ENCODE data around the gene TMEM42.
"Not testable (repeated sequence)": the region's sequence is repeated elsewhere in the genome, so short reads cannot be mapped to it uniquely, and the experiment has no call there.

TMEM42 gene

DNA sequence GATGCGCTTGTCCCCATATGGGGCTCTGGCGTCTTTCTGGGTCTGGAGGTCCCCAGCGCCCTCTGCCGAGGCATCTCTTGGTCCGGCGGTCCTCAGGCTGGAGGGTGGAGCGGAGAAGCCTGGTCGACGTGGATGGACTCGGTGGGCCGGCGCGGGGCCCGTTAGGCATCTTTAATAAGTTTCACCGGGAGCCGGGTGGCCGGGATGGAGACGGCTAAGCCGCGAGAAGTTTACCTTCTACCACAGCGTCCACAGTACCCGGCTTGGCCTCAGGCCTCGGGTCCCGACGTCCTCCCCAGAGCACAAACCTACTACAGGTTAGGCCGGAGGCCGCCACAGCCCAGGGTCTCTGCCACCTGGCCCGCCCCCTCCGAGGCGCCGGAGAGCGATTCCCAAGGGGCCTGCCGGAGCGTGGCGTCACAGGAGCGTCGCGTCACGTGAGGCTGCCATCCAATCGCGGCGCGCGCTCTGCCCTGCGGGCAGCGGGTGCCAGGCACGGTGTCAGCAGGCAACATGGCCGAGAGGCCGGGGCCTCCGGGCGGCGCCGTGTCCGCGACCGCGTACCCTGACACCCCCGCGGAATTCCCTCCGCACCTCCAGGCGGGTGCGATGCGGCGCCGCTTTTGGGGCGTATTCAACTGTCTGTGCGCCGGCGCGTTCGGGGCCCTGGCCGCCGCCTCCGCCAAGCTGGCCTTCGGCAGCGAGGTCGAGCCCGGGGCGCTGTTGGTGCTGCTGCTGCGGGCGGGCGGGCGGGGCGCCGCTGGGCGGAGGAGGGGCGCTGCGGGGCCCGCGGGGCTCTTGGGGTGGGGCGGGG lies at the start of gene TMEM42:
Gene TMEM42, plus strand, starts transcription at position 501 of the 814 bp plus-strand sequence. Its CDS starts 13 bp downstream, at position 514.
- peak; percentile 89 for DNase-seq (ENCODE audit: low spot score)

DNA sequence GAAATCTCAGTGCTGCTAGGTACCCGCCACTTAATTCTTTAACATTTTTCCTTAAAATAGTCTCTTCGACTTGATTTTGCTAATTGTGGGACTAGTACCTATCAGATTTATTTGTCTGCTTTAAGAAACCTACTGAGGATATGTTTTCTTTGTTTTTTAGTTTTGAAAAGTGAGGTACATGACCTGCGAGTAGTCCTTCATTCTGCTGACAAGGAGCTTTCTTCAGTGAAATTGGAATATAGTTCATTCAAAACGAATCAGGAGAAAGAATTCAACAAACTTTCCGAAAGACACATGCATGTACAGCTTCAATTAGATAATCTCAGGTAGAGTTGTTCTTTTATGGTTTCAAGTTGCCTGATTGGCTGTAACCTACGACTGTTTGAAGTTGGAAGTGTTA lies 47.0 kb upstream of the TMEM42 start:
- no peak for DNase-seq (ENCODE audit: low spot score)

DNA sequence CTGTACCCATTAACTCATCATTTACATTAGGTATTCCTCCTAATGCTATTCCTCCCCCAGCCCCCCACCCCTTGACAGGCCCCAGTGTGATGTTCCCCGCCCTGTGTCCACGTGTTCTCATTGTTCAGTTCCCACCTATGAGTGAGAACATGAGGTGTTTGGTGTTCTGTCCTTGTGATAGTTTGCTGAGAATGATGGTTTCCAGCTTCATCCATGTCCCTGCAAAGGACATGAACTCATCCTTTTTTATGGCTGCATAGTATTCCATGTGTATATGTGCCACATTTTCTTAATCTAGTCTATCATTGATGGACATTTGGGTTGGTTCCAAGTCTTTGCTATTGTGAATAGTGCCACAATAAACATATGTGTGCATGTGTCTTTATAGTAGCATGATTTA lies 45.4 kb upstream of the TMEM42 start:
- DNase-seq (ENCODE audit: low spot score) = not testable (repeated sequence)

DNA sequence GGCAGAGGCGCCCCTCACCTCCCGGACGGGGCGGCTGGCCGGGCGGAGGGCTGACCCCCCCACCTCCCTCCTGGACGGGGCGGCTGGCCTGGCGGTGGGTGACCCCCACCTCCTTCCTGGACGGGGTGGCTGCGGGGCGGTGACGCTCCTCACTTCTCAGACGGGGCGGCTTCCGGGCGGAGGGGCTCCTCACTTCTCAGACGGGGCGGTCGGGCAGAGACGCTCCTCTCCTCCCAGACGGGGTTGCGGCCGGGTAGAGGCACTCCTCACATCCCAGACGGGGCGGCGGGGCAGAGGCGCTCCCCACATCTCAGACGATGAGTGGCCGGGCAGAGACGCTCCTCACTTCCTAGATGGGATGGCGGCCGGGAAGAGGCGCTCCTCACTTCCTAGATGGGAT lies 40.5 kb upstream of the TMEM42 start:
- not testable (repeated sequence) for DNase-seq (ENCODE audit: low spot score)

DNA sequence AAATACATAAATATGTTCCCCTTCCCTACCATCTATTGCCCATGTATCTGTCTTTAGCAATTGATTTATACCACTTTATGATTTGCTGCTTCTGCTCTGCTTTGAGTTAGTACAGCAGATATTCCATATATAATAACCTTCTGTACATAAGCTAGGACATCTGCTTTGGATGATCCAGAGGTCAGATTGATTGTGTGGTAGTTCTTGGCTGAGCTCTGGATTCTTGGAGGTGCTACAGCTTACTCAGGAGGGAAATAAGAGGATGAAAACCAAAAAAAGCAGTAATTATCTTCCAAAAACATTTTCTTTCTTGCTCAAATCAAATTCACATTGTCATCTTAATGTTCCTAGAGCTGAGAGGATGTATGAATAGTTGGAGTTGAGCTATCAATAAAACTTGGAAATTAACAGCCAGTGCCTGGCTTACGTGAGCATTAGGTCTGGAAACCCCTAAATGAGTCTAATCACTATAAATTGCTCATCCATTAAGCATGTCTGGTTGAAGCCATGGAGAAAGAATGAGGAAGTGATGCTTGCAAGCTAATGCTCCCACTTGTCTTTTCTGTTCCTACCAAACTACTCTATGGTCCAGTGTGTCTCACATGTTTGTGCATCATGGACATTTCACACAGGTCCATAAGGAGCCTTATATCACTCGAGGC lies 36.3 kb upstream of the TMEM42 start:
- DNase-seq (ENCODE audit: low spot score) = no peak

DNA sequence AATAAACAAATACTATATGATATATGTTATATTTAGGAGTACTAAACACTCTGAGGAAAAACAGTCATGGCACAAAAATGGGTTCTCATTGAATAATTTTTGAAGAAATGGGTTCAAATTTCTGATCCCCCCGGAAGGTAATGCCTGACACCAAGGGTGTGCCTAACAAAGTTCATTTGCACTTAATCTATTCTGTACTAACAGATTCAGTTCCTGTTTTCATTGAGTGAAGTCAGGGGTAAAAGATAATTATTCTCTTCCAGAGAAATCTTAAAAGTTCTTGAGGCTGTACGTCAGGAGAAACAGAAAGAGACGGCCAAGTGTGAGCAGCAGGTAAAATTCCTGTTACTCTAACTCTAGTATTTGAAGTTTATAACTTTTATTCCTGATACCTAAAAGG lies 34.5 kb upstream of the TMEM42 start:
- no peak for DNase-seq (ENCODE audit: low spot score)

DNA sequence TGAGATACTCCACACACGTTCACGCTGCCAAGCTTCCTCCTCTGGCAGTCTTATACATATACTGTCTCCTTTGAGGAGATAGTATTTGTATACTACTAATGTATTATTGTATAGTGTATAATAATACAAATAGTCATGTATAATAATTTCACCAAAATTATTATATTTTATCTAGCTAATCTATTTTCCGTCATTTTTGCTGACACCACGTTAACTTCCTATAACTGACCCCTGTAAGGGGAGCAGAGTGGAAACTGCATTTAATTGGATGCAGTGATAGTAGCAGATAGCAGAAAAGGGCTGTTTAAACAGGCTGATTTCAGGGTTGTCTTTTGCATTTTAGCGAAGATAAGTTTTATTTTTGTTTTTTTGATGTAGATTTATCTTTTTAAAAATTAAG lies 30.5 kb upstream of the TMEM42 start:
- DNase-seq (ENCODE audit: low spot score) = no peak

DNA sequence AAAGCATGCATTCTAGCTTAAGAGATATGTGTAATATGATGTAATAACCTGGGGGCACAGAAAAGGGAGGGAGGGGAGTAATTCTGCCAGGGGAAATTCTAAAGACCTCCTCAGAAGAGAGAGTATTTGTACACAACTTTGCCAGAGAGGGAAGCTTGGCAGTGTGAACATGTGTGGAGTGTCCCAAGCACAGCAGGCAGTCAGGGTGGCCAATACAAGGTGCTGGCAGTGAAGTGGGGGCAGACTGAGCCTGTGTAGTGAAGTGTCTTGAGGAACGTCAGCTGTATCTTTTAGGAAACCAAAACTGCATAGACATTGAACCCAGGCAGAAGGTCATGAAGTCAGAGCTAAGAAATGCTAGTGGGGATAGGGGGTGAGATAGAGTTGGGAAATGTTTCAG lies 29.7 kb upstream of the TMEM42 start:
- DNase-seq (ENCODE audit: low spot score) = no peak

DNA sequence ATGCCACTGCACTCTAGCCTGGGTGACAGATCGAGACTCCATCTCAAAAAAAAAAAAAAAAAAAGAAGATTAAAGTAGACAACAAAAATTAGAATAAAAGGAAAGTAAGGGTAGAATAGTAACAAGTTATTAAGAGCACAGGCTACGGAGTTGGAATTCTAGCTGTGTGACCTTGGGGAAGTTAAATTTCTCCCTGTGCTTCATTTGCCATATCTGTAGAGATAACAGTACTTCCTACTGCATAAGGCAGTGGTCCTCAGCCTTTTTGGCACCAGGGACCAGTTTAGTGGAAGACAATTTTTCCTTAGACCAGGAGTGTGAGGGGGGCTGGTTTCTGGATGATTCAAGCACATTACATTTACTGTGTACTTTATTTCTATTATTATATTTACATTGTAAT lies 28.7 kb upstream of the TMEM42 start:
- no peak for DNase-seq (ENCODE audit: low spot score)

DNA sequence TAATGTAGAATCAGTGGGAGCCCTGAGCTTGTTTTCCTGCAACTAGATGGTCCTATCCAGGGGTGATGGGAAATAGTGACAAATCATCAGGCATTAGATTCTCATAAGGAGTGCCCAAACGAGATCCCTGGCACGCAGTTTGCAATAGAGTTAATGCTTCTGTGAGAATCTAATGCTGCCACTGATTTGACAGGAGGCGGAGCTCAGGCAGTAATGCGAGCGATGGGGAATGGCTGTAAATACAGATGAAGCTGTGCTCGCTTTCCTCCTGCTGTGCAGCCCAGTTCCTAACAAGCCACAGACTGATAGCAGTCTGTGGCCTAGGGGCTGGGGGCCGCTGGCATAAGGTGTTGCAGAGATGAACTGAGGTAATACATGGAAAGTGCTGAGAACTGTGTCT lies 28.3 kb upstream of the TMEM42 start:
- no peak for DNase-seq (ENCODE audit: low spot score)

DNA sequence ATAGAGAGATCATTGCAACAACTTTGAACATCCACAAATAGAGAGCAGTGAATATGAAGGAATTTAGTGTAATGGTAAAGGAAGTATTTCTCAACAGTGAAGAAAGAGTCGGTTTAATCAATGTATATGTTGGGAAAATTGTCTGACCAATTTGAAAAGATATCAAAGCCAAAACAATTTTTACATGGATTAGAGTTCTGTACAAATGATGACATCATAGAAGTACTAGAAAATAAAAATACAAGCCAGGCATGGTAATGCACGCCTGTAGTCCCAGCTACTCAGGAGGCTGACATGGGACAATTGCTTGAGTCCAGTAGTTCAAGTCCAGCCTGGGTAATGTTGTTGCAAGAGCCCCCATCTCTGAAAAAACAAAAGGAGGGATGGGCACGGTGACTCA lies 26.0 kb upstream of the TMEM42 start:
- no peak for DNase-seq (ENCODE audit: low spot score)

DNA sequence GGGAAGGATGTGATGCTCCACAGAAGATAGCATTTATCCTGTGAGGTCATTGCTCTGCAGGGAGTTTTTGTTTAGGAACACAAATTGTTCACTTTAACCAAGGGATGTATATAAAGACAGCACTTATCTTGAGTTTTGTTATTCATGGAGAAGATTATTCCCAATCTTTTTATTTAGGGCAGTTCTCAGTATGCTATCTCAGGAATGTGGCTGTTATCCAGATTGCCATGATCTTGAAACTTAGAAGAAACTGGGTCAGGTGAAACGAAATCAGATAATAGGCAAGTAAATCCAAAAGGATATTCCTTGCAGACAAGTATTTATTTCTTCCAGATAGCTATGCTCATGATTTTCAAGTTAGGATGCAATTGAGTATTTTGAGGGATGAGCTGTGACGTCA lies 19.3 kb upstream of the TMEM42 start:
- no peak for DNase-seq (ENCODE audit: low spot score)

DNA sequence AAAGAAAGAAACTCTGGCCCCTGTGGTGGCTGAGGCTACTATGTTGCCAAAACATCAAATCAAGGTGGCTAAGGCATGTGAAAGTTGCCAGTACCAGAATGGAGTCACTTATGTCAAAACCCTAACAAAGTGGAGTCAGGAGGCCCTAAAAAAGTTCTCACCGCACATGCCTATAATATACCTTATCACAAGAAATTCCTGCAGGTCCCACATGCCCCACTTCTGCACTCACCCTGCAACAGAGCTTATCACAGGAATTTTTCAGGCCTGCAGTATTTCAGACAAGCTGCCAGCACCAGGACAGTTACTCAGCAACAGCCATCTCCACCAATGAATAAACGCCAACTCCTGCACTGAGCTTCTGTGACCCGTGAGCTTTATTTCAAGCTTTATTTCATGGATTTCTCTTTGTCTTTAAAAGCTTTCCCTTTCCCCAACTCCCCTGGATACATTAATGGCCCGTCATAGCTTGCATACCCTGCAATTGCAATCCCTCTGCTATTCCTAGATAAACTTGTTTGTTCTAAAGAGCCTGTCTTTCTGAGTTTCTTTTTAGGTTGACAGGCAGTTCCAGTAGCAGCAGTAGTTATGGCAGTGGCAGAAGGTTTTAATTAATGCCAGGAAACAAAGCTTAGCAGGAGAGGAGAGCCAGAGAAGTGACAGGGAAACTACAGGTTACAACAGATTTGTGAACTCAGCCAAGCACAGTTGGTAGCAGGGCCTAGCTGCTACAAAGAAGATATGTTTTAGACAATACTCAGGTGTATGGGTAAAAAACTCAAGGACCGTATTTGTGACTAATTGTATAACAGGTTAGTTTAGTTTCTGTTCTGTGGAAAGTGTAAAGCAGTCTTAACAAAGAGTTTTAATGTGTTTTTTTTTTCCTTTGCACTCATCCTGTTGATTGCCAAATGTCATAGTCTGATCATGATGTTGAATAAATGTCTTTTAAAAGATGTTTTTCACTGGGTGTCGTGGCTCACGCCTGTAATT lies 15.9 kb upstream of the TMEM42 start:
- no peak for DNase-seq (ENCODE audit: low spot score)

DNA sequence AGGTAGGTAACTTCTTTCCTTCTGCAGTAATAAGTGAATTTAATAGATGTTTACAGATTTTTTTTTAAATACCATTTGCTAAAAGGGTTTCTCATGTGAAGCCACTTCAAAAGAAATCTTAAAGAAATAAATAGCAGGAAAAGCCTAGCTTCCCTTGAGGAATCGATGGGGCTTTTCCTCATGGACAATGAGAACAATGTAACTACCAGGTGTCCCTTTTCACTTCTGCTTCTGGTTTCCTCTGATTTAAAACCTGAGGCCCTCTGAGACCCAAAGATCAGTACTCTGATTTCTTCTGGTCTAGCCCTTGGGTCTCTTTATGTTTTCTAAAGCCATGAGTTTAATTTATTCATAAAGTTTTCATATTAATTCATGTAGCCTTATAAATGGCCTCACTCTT lies 13.1 kb upstream of the TMEM42 start:
- DNase-seq (ENCODE audit: low spot score) = no peak

DNA sequence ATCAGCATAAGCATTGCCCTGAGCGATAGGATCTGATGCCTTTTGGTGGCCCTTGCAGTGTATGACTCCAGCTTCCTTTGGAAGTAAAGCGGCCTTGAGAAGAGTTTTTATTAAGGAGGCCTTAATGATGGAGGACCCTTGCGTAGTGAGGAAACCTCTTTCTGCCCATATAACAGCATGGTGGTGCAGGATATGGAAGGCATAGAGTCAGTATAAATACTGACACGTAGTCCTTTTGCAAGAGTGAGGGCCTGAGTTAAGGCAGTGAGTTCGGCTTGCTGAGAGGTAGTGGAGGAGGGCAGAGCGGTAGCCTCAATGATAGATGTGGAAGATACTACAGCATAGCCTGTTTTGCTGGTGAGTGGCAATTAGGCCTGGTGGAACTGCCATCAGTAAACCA lies 5.0 kb upstream of the TMEM42 start:
- not testable (repeated sequence) for DNase-seq (ENCODE audit: low spot score)

DNA sequence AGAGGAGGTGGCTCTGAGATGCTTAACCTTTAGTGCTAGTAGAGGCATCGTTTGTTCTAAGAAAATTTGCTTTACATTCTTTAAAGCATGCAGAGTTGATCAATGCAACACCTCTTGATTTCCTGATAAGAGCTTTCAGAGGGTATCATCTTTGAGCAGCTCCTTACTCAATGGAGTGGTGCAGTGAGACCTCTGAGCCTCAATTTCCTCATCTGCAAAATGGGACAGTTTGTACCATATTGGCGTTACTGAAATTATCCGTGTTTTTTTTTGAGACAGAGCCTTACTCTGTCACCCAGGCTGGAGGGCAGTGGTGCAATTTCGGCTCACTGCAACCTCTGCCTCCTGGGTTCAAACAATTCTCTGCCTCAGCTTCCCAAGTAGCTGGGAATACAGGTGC lies 1.6 kb upstream of the TMEM42 start:
- no peak for DNase-seq (ENCODE audit: low spot score)

DNA sequence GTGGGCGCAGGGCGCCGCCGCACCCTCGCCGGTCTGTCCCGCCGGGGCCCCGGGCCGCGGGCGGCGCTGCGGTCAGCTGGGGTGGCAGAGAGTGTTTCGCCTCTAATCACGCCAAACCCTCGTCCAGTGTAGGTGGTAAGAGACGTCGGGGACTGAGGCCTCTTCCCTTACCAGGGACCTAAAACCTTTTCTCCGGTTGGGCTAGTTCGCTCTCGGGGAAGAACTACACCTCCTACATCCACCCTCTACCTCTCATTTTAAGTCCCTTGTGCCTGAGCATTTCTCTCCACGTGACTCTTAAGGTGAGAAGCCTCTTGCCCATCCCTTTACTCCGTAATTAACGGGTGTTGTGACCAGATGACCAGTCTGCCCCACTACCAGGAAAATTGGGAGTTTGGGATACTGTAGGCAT lies 520 bp downstream of the TMEM42 start:
- peak; percentile 6 for DNase-seq (ENCODE audit: low spot score)

DNA sequence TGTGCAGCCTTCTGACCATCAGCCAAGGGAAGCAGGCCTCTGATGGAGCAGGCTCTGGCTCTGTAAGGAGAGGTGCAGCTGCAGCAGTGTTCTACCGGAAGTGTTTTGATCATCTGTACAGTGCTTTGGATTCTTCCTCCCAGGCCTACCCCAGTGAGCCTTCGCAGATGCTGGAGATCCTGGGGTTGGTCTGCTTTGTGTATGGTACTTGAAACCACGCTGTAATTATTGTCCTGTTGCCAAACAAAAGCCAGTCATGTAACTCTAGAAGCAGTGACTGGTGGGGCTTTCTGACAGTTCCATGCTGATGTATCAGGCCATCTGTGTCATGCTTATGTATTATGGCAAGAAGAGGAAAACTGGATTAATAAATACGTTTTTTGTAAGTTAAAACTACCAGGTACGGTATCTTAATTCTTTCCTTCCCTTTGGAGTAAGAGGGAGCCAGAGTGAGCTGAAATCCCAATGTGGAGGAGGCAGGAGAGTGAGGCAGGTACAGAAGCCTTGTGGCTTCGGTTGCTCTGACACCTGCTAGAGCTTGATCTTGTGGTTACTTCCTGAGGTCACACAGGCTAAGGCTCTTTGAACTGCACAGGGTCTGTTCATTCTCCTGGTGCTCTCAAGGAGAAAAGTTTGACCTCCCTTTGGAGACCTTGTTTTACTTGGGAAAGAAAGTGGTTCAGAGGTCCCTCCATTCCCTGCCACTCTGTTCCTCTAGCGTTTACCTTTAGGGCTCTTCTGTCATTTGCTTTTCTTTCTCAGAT lies 3.7 kb downstream of the TMEM42 start:
- peak; percentile 11 for DNase-seq (ENCODE audit: low spot score)

DNA sequence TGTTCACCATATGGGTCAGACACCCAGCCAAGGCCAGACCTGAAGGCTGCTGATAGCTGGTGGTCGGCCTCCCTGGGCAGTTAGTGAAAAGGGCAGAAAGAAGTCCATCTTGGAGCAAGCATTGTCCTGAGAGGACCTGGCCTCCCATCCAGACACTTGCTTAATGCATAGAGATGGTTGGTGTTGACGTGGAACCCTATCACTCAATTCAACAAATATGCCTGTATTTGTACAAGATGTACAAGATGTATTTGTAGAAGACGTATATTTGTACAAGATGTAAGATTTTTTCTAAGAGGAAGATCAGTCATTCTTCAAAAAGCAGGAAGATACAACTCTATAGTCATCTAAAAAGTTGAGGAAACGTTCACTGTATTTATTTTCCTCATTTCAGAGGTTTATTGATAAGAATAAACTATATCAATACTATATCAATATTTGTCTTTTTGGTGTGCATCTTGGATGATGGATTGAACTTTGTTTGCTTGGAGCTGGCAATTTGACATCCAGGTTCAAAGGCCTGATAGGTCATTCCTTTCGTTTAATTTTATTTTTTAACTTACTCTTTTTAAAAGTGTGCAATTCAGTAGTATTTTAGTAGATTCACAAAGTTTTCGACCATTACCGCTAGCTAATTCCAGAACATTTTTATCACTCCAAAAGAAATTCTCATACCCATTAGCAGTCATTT lies 5.9 kb downstream of the TMEM42 start:
- DNase-seq (ENCODE audit: low spot score) = no peak

DNA sequence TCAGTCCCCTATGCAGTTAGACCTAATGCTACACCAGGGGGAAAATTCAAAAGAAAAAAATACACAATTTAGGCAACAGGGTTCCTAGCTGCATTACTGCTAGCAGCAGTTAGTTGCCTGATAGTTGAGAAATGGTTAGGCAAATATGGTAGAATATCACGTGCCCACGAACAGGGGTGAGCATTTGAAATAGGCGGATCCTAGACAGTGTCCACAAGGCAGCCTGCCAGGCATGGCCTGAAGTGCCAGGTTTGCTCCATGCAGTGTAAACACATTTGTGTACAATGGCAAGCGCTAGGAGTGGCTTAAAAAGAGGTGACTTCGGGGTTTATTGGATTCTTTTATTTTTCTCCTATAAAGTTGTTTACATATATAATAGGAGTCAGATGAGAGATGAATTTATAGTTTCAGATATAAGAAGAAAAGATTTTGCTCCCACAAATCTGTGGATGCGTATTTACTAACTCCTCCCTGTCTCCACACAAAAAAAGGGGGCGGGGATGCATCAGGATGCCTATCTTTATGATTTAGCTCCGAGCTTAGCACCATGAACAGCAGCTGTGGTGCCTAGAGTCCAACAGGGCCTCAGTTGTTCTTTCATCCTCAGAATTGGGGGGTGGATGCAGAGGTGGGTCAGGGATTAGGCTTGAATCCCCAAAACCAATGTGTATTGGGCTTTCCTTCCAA lies 8.8 kb downstream of the TMEM42 start:
- DNase-seq (ENCODE audit: low spot score) = no peak
